ENCODE data around the gene AGFG1. TPM values are rescaled to one million over a fixed set of nuclear protein-coding genes. Genes with fewer than 3 reads are reported as not detected.

AGFG1 gene
- total RNA-seq, 1 donor from 2014 or later: 84.1 TPM

DNA sequence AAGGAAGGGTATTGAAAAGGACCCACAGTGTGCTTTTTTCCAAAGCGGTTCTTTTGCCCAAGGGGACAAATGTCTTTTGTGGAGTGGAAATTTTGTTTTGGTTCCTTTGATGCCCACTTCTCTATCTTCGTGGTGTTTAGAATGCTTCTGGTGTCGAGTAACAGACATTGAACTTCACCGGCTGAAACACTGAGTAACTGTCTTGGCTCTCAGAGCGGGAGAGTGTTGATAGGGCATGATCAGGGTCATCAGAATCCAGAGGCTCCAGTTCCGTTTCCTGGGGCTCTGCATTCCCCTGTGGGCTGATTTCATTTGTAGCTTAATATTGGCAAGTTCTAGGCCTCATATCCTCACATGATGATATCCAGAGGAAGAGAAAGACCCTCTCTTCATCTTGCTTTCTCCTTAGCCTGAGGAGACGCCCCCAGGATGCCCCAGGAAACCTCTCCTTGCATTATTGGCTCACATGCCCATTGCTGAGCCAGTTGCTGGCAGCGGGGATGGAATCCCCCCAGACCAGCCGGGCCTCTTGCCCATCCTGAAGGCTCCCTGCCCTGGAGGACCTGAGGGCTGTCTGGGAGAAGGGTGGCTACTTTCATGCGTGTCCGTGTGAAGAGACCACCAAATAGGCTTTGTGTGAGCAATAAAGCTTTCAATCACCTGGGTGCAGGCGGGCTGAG lies 27.9 kb upstream of the AGFG1 start:
- Mint-ChIP-seq H3K36me3 (ENCODE audit: low read depth, unreplicated experiment) (no peaks in the 10 kb centered on the region), H3K27me3 (ENCODE audit: low read depth, unreplicated experiment) (no peaks in the 10 kb centered on the region), H3K27ac (ENCODE audit: unreplicated experiment) (no peak overlapping the region), H3K4me1 (ENCODE audit: low read depth, unreplicated experiment) (peaks cover 11% of the 10 kb centered on the region), H3K9me3 (ENCODE audit: unreplicated experiment) (no peaks in the 10 kb centered on the region), H3K4me3 (ENCODE audit: unreplicated experiment) (no peak overlapping the region)
- peak overlapping the region; percentile 37 for H2AFZ ChIP-seq (ENCODE audit: low read depth, low read length)
- no peak overlapping the region for H3K27ac ChIP-seq (ENCODE audit: low read depth, low read length)
- TF ChIP-seq, protein P1, sequence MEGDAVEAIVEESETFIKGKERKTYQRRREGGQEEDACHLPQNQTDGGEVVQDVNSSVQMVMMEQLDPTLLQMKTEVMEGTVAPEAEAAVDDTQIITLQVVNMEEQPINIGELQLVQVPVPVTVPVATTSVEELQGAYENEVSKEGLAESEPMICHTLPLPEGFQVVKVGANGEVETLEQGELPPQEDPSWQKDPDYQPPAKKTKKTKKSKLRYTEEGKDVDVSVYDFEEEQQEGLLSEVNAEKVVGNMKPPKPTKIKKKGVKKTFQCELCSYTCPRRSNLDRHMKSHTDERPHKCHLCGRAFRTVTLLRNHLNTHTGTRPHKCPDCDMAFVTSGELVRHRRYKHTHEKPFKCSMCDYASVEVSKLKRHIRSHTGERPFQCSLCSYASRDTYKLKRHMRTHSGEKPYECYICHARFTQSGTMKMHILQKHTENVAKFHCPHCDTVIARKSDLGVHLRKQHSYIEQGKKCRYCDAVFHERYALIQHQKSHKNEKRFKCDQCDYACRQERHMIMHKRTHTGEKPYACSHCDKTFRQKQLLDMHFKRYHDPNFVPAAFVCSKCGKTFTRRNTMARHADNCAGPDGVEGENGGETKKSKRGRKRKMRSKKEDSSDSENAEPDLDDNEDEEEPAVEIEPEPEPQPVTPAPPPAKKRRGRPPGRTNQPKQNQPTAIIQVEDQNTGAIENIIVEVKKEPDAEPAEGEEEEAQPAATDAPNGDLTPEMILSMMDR (IDR thresholded peaks at IDR 0.05; ENCODE audit: insufficient read depth, low read depth, low read length): no peak
- TF ChIP-seq EZH2 (IDR thresholded peaks at IDR 0.05; ENCODE audit: insufficient read depth, low read length): no peak
- FAIRE-seq (no peak), DNase-seq (ENCODE audit: low read depth) (no peak)
- H3K27me3 ChIP-seq (ENCODE audit: insufficient read depth, low read length): no peaks in the 10 kb centered on the region
- no peaks in the 10 kb centered on the region for H3K79me2 ChIP-seq (ENCODE audit: insufficient read depth, low read length)
- no peaks in the 10 kb centered on the region for H3K9me3 ChIP-seq (ENCODE audit: insufficient read depth, low read depth, low read length)
- no peak overlapping the region for H3K9ac ChIP-seq (ENCODE audit: low read length)
- H4K20me1 ChIP-seq (ENCODE audit: insufficient read depth, low read length): no peaks in the 10 kb centered on the region
- no peaks in the 10 kb centered on the region for H3K36me3 ChIP-seq (ENCODE audit: insufficient read depth, low read length)
- H3K4me1 ChIP-seq (ENCODE audit: insufficient read depth, low read length): peaks cover 5% of the 10 kb centered on the region
- H3K4me3 ChIP-seq (ENCODE audit: insufficient read depth, low read depth, low read length): no peak overlapping the region
- H3K4me2 ChIP-seq (ENCODE audit: low read length): no peak overlapping the region

- Mint-ChIP-seq H3K9me3 (ENCODE audit: unreplicated experiment) (no peaks in the 10 kb centered on the region), H3K4me3 (ENCODE audit: unreplicated experiment) (peak overlapping the region; percentile 10), H3K4me1 (ENCODE audit: low read depth, unreplicated experiment) (peaks cover 11% of the 10 kb centered on the region), H3K36me3 (ENCODE audit: low read depth, unreplicated experiment) (no peaks in the 10 kb centered on the region), H3K27ac (ENCODE audit: unreplicated experiment) (no peak overlapping the region), H3K27me3 (ENCODE audit: low read depth, unreplicated experiment) (no peaks in the 10 kb centered on the region)
- Histone ChIP-seq H3K4me2 (ENCODE audit: low read length) (peak overlapping the region; percentile 62), H3K9me3 (ENCODE audit: insufficient read depth, low read depth, low read length) (no peaks in the 10 kb centered on the region), H3K27ac (ENCODE audit: low read depth, low read length) (peak overlapping the region; percentile 50), H4K20me1 (ENCODE audit: insufficient read depth, low read length) (no peaks in the 10 kb centered on the region), H2AFZ (ENCODE audit: low read depth, low read length) (peak overlapping the region; percentile 6), H3K27me3 (ENCODE audit: insufficient read depth, low read length) (no peaks in the 10 kb centered on the region), H3K4me3 (ENCODE audit: insufficient read depth, low read depth, low read length) (peak overlapping the region; percentile 11), H3K79me2 (ENCODE audit: insufficient read depth, low read length) (no peaks in the 10 kb centered on the region), H3K36me3 (ENCODE audit: insufficient read depth, low read length) (no peaks in the 10 kb centered on the region), H3K4me1 (ENCODE audit: insufficient read depth, low read length) (peaks cover 5% of the 10 kb centered on the region), H3K9ac (ENCODE audit: low read length) (no peak overlapping the region)
- peak; percentile 93 for FAIRE-seq
- TF ChIP-seq, protein P1 (IDR thresholded peaks at IDR 0.05; ENCODE audit: insufficient read depth, low read depth, low read length): no peak
- TF ChIP-seq EZH2 (IDR thresholded peaks at IDR 0.05; ENCODE audit: insufficient read depth, low read length): no peak
- DNase-seq (ENCODE audit: low read depth): peak; percentile 90
Measured at GRCh38 chr2:227447606-227448005, 24.4 kb upstream of the AGFG1 start.

- no peak for FAIRE-seq
- peaks cover 10% of the 10 kb centered on the region for H3K4me1 ChIP-seq (ENCODE audit: insufficient read depth, low read length)
Measured at GRCh38 chr2:227450311-227450841, 21.6 kb upstream of the AGFG1 start.

More at GRCh38 chr2:227450311-227450841, 21.6 kb upstream of the AGFG1 start:
- no peak for TF ChIP-seq EZH2 (IDR thresholded peaks at IDR 0.05; ENCODE audit: insufficient read depth, low read length)
- TF ChIP-seq, protein P1 (IDR thresholded peaks at IDR 0.05; ENCODE audit: insufficient read depth, low read depth, low read length): no peak
- Mint-ChIP-seq H3K27me3 (ENCODE audit: low read depth, unreplicated experiment) (no peaks in the 10 kb centered on the region), H3K9me3 (ENCODE audit: unreplicated experiment) (no peaks in the 10 kb centered on the region), H3K4me1 (ENCODE audit: low read depth, unreplicated experiment) (peaks cover 8% of the 10 kb centered on the region), H3K27ac (ENCODE audit: unreplicated experiment) (no peak overlapping the region), H3K4me3 (ENCODE audit: unreplicated experiment) (no peak overlapping the region), H3K36me3 (ENCODE audit: low read depth, unreplicated experiment) (no peaks in the 10 kb centered on the region)
- H3K27ac ChIP-seq (ENCODE audit: low read depth, low read length): no peak overlapping the region
- H3K79me2 ChIP-seq (ENCODE audit: insufficient read depth, low read length): no peaks in the 10 kb centered on the region
- H3K4me3 ChIP-seq (ENCODE audit: insufficient read depth, low read depth, low read length): no peak overlapping the region
- H3K36me3 ChIP-seq (ENCODE audit: insufficient read depth, low read length): no peaks in the 10 kb centered on the region
- H3K27me3 ChIP-seq (ENCODE audit: insufficient read depth, low read length): no peaks in the 10 kb centered on the region
- H2AFZ ChIP-seq (ENCODE audit: low read depth, low read length): no peak overlapping the region
- no peak for DNase-seq (ENCODE audit: low read depth)
- no peaks in the 10 kb centered on the region for H3K9me3 ChIP-seq (ENCODE audit: insufficient read depth, low read depth, low read length)
- no peaks in the 10 kb centered on the region for H4K20me1 ChIP-seq (ENCODE audit: insufficient read depth, low read length)
- H3K9ac ChIP-seq (ENCODE audit: low read length): no peak overlapping the region
- no peak overlapping the region for H3K4me2 ChIP-seq (ENCODE audit: low read length)

Data from astrocyte (in vitro differentiated cells and primary cell).